ENCODE data around the gene RMDN2.
"Not testable (repeated sequence)": the region's sequence is repeated elsewhere in the genome, so short reads cannot be mapped to it uniquely, and the experiment has no call there.

Gene RMDN2

GRCh38 chr2:38000485-38001222 is 75.6 kb downstream of the RMDN2 start:
- no peak overlapping the region for H3K9ac ChIP-seq (ENCODE audit: low read length)
- no peaks in the 10 kb centered on the region for H3K27me3 ChIP-seq (replicated peaks; ENCODE audit: insufficient read depth, low read length)
- no peaks in the 10 kb centered on the region for H4K20me1 ChIP-seq (ENCODE audit: insufficient read depth, low read length)
- no peaks in the 10 kb centered on the region for H3K9me2 ChIP-seq (replicated peaks; ENCODE audit: insufficient read depth, low read length)
- no peak overlapping the region for H3K4me3 ChIP-seq (ENCODE audit: low read length)
- H3K4me1 ChIP-seq (ENCODE audit: low read length): no peaks in the 10 kb centered on the region
- no peak overlapping the region for H2AFZ ChIP-seq (ENCODE audit: low read length)
- H3K4me2 ChIP-seq (ENCODE audit: low read depth, low read length): no peak overlapping the region
- no peak overlapping the region for H3K27ac ChIP-seq (ENCODE audit: low read length)
- H3K79me2 ChIP-seq (ENCODE audit: low read length): no peaks in the 10 kb centered on the region
- no peak for TF ChIP-seq CTCF (IDR thresholded peaks at IDR 0.05; ENCODE audit: low read length)
- no peak for TF ChIP-seq EZH2 (optimal IDR thresholded peaks at IDR 0.05; ENCODE audit: low read depth, low read length)
- TF ChIP-seq EZH2phosphoT487 (IDR thresholded peaks at IDR 0.05; ENCODE audit: low read length): no peak
- H3K36me3 ChIP-seq (replicated peaks; ENCODE audit: insufficient read depth, low read length): no peaks in the 10 kb centered on the region
- H3F3A ChIP-seq (ENCODE audit: insufficient read depth, low read length): no peaks in the 10 kb centered on the region
- H3K9me3 ChIP-seq (replicated peaks; ENCODE audit: insufficient read depth, low read length): no peaks in the 10 kb centered on the region
- no peak for DNase-seq

- not testable (repeated sequence) for H3K36me3 ChIP-seq (replicated peaks; ENCODE audit: insufficient read depth, low read length); H4K20me1 ChIP-seq (ENCODE audit: insufficient read depth, low read length); H3K79me2 ChIP-seq (ENCODE audit: low read length); H3K4me3 ChIP-seq (ENCODE audit: low read length); H3K27ac ChIP-seq (ENCODE audit: low read length); H3K27me3 ChIP-seq (replicated peaks; ENCODE audit: insufficient read depth, low read length); H3K9me2 ChIP-seq (replicated peaks; ENCODE audit: insufficient read depth, low read length); H3K4me2 ChIP-seq (ENCODE audit: low read depth, low read length); H3F3A ChIP-seq (ENCODE audit: insufficient read depth, low read length); H3K4me1 ChIP-seq (ENCODE audit: low read length); DNase-seq; H3K9me3 ChIP-seq (replicated peaks; ENCODE audit: insufficient read depth, low read length); H3K9ac ChIP-seq (ENCODE audit: low read length); H2AFZ ChIP-seq (ENCODE audit: low read length)
These were observed 85.1 kb downstream of the RMDN2 start for GRCh38 chr2:38010187-38010586.

GRCh38 chr2:38010995-38011394 is 85.9 kb downstream of the RMDN2 start:
- no peak overlapping the region for H2AFZ ChIP-seq (ENCODE audit: low read length)
- TF ChIP-seq CTCF (IDR thresholded peaks at IDR 0.05; ENCODE audit: low read length) (no peak), EZH2phosphoT487 (IDR thresholded peaks at IDR 0.05; ENCODE audit: low read length) (no peak), EZH2 (optimal IDR thresholded peaks at IDR 0.05; ENCODE audit: low read depth, low read length) (no peak)
- H3F3A ChIP-seq (ENCODE audit: insufficient read depth, low read length): no peaks in the 10 kb centered on the region
- DNase-seq: no peak
- H3K79me2 ChIP-seq (ENCODE audit: low read length): no peaks in the 10 kb centered on the region
- no peaks in the 10 kb centered on the region for H3K9me3 ChIP-seq (replicated peaks; ENCODE audit: insufficient read depth, low read length)
- H3K9me2 ChIP-seq (replicated peaks; ENCODE audit: insufficient read depth, low read length): no peaks in the 10 kb centered on the region
- H4K20me1 ChIP-seq (ENCODE audit: insufficient read depth, low read length): no peaks in the 10 kb centered on the region
- H3K27ac ChIP-seq (ENCODE audit: low read length): no peak overlapping the region
- H3K4me1 ChIP-seq (ENCODE audit: low read length): no peaks in the 10 kb centered on the region
- no peaks in the 10 kb centered on the region for H3K36me3 ChIP-seq (replicated peaks; ENCODE audit: insufficient read depth, low read length)
- no peak overlapping the region for H3K4me3 ChIP-seq (ENCODE audit: low read length)
- no peaks in the 10 kb centered on the region for H3K27me3 ChIP-seq (replicated peaks; ENCODE audit: insufficient read depth, low read length)
- no peak overlapping the region for H3K4me2 ChIP-seq (ENCODE audit: low read depth, low read length)
- no peak overlapping the region for H3K9ac ChIP-seq (ENCODE audit: low read length)

GRCh38 chr2:38013158-38013752 is 88.2 kb downstream of the RMDN2 start:
- Histone ChIP-seq H3F3A (ENCODE audit: insufficient read depth, low read length) (no peaks in the 10 kb centered on the region), H3K27me3 (replicated peaks; ENCODE audit: insufficient read depth, low read length) (no peaks in the 10 kb centered on the region), H3K9ac (ENCODE audit: low read length) (no peak overlapping the region), H4K20me1 (ENCODE audit: insufficient read depth, low read length) (no peaks in the 10 kb centered on the region), H3K79me2 (ENCODE audit: low read length) (no peaks in the 10 kb centered on the region), H3K4me1 (ENCODE audit: low read length) (no peaks in the 10 kb centered on the region), H3K4me3 (ENCODE audit: low read length) (no peak overlapping the region), H3K9me2 (replicated peaks; ENCODE audit: insufficient read depth, low read length) (no peaks in the 10 kb centered on the region), H2AFZ (ENCODE audit: low read length) (no peak overlapping the region), H3K9me3 (replicated peaks; ENCODE audit: insufficient read depth, low read length) (no peaks in the 10 kb centered on the region), H3K4me2 (ENCODE audit: low read depth, low read length) (no peak overlapping the region), H3K27ac (ENCODE audit: low read length) (no peak overlapping the region), H3K36me3 (replicated peaks; ENCODE audit: insufficient read depth, low read length) (no peaks in the 10 kb centered on the region)
- DNase-seq: no peak
- TF ChIP-seq EZH2 (optimal IDR thresholded peaks at IDR 0.05; ENCODE audit: low read depth, low read length): no peak
- no peak for TF ChIP-seq EZH2phosphoT487 (IDR thresholded peaks at IDR 0.05; ENCODE audit: low read length)
- TF ChIP-seq CTCF (IDR thresholded peaks at IDR 0.05; ENCODE audit: low read length): no peak
